HFFc6 (cell line): ENCODE measurements around the gene FAT1. TPM values are rescaled to one million over a fixed set of nuclear protein-coding genes. Genes with fewer than 3 reads are reported as not detected.
A peak's percentile ranks its signal among the peaks of the same experiment; 100 is the strongest.

ENCODE experiments used
- DNase-seq: peaks from one replicate; pipeline ENCODE4 v3.0.0-alpha.2; 2018
- H3K27ac Mint-ChIP-seq: 2 replicates; pipeline ENCODE4 v1.8.0; 2020; ENCODE audit warnings: mild to moderate bottlenecking, mixed read lengths
- H3K27me3 Mint-ChIP-seq: 2 replicates; pipeline ENCODE4 v1.8.0; 2021; ENCODE audit warnings: mild to moderate bottlenecking, moderate library complexity, mixed read lengths; ENCODE audit not compliant: insufficient read depth
- H3K36me3 Mint-ChIP-seq: 2 replicates; pipeline ENCODE4 v1.8.0; 2021; ENCODE audit warnings: low read depth, mixed read lengths
- H3K4me1 Mint-ChIP-seq: 2 replicates; pipeline ENCODE4 v1.8.0; 2020; ENCODE audit warnings: low read depth, mixed read lengths
- H3K4me3 Mint-ChIP-seq: 2 replicates; pipeline ENCODE4 v1.8.0; 2020; ENCODE audit warnings: mild to moderate bottlenecking, moderate library complexity, mixed read lengths
- H3K9me3 Mint-ChIP-seq: 2 replicates; pipeline ENCODE4 v1.8.0; 2020; ENCODE audit warnings: mild to moderate bottlenecking, mixed read lengths
- total RNA-seq, 6 experiments: library from RNA; stranded (reverse); fragmentation: NEBNext Ultra II Directional; extraction: Animal tissue kit (Norgen Biotek cat#: 25700); gene quantifications; 2 replicates in 1 of 6; 3 replicates in 5 of 6; pipeline ENCODE4 v1.2.3, GENCODE V29; 2021
- TF ChIP-seq, protein P1 (sequence below): fragments of 200-600 bp; sonication (generic); IDR thresholded peaks from 2 replicates; pipeline ENCODE4 v1.5.0; 2021; ENCODE audit warnings: antibody characterized with exemption, mild to moderate bottlenecking

The FAT1 gene
- total RNA-seq, 6 experiments from 2014 or later = 238 to 483 (median 287) TPM

DNA sequence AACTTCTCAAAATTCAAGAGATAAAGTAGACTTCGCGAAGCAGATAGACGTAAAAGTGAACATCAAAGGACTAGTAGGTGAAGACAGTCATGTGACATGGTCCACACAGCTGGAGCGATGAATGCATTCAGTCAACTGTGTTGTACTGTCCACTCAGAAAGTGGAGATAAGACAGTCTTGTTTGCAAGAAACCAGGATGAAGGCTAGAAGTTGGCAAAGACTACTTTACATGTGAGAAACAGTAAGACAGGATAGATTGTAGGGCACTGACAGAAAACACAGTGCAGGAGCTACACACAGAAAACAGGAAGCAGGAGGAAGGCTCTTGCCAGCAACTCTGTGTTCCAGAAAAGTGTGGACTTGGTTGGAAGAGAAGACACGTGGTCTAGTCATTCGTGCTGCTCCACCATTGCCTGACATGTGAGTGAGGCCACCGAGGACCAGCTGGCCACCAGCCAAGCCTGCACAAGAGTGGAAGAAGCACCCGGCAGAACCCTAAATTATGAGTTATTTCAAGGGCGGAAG, 78.9 kb downstream of the FAT1 start:
- Mint-ChIP-seq H3K27ac (peak overlapping the region; percentile 81), H3K36me3 (peaks cover 52% of the 10 kb centered on the region), H3K4me1 (peaks cover 60% of the 10 kb centered on the region), H3K4me3 (peak overlapping the region; percentile 27), H3K9me3 (no peaks in the 10 kb centered on the region), H3K27me3 (peaks cover 12% of the 10 kb centered on the region)
- no peak for DNase-seq
- TF ChIP-seq, protein P1, sequence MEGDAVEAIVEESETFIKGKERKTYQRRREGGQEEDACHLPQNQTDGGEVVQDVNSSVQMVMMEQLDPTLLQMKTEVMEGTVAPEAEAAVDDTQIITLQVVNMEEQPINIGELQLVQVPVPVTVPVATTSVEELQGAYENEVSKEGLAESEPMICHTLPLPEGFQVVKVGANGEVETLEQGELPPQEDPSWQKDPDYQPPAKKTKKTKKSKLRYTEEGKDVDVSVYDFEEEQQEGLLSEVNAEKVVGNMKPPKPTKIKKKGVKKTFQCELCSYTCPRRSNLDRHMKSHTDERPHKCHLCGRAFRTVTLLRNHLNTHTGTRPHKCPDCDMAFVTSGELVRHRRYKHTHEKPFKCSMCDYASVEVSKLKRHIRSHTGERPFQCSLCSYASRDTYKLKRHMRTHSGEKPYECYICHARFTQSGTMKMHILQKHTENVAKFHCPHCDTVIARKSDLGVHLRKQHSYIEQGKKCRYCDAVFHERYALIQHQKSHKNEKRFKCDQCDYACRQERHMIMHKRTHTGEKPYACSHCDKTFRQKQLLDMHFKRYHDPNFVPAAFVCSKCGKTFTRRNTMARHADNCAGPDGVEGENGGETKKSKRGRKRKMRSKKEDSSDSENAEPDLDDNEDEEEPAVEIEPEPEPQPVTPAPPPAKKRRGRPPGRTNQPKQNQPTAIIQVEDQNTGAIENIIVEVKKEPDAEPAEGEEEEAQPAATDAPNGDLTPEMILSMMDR = no peak

DNA sequence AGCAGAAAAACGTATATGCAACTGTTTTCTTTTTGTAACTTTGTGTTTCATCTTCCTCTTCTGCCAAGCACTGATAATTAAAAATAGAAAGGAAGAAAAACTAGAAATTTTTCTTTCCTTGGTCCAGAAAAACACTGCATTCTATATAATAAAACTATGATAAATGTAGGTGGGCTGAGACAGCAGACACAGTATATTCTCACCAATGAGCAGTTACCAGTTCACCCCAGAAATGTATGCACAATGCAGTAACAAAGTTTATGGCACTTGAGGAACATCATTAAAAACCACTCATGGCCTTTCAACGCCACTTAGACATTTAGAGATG, 79.4 kb downstream of the FAT1 start:
- Mint-ChIP-seq H3K27me3 (peaks cover 12% of the 10 kb centered on the region), H3K27ac (peak overlapping the region; percentile 81), H3K4me1 (peaks cover 60% of the 10 kb centered on the region), H3K9me3 (no peaks in the 10 kb centered on the region), H3K36me3 (peaks cover 53% of the 10 kb centered on the region), H3K4me3 (peak overlapping the region; percentile 27)
- TF ChIP-seq, protein P1 = no peak
- DNase-seq = no peak

GRCh38 chr4:186643501-186644310, 80.0 kb downstream of the FAT1 start:
- TF ChIP-seq, protein P1 = no peak
- Mint-ChIP-seq H3K27me3 (peaks cover 15% of the 10 kb centered on the region), H3K36me3 (peaks cover 52% of the 10 kb centered on the region), H3K27ac (peak overlapping the region; percentile 81), H3K4me3 (peak overlapping the region; percentile 27), H3K9me3 (no peaks in the 10 kb centered on the region), H3K4me1 (peaks cover 60% of the 10 kb centered on the region)
- DNase-seq = peak; percentile 66

DNA sequence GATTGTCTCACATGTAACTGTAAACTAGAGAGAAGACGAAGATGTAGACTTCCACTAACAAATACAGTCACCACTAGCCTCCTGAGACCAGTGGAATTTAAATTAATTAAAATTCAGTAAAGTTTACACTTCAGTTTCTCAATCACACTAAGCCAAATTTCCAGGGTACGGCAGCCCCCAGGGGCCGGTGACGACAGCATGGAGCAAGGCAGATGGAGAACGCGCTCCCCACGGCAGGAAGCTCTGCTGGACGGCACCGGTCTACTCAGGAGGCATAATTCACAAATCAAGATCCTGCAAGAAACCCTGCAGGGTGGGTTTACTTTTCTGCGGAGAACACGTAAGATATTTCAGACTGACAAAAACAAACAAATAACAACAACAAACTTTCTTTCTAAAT, 80.7 kb downstream of the FAT1 start:
- TF ChIP-seq, protein P1 = no peak
- H3K27ac Mint-ChIP-seq = peak overlapping the region; percentile 62

DNA sequence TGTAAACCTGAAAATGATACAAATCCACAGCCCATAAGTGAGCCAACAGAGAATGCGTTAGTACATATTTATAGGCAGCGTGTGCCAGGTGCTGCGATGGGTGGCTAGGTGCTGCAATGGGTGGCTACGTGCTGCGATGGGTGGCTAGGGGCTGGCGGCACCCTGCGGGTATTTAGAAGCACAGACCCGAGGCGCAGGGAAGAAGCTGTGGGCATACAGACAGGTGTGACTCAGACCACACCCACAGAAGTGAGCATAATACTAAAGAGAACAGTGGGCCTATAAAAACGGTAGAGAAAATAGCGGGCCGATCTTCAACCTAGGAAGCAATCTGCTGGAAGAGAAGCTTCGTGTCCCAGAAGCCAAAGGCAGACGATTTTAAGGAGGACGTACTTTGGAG, 81.1 kb downstream of the FAT1 start:
- H3K27me3 Mint-ChIP-seq = peaks cover 18% of the 10 kb centered on the region
- peaks cover 52% of the 10 kb centered on the region for H3K36me3 Mint-ChIP-seq
- H3K9me3 Mint-ChIP-seq = no peaks in the 10 kb centered on the region
- TF ChIP-seq, protein P1 = no peak
- peaks cover 54% of the 10 kb centered on the region for H3K4me1 Mint-ChIP-seq
- no peak for DNase-seq
- peak overlapping the region; percentile 62 for H3K27ac Mint-ChIP-seq
- H3K4me3 Mint-ChIP-seq = no peak overlapping the region

More for the DNA sequence above, 80.7 kb downstream of the FAT1 start:
- H3K9me3 Mint-ChIP-seq = no peaks in the 10 kb centered on the region
- no peak overlapping the region; the same call in 1 of the 2 replicates for H3K4me3 Mint-ChIP-seq
- peaks cover 59% of the 10 kb centered on the region for H3K4me1 Mint-ChIP-seq
- DNase-seq = no peak
- H3K27me3 Mint-ChIP-seq = peaks cover 18% of the 10 kb centered on the region
- peaks cover 57% of the 10 kb centered on the region for H3K36me3 Mint-ChIP-seq
